Measurements from ENCODE around the gene KIAA1671.

Gene KIAA1671

DNA sequence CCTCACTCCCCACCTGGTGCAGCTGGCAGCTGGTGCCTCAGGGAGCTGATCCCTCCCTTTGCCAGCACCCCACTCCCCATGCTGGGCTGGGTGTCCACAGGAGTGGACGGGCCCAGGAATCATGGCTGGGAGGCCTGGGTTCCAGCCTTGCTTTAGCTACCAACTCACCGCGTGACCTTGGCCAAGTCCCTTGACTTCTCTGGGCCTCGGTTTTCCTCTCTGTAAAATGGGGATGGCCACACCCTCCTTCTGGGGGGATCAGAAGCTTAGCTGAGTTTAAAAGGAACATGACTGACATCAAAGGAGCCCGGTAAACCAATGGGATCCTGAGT is 116.9 kb downstream of the KIAA1671 start:
- Mint-ChIP-seq H3K4me1 (peaks cover 9% of the 10 kb centered on the region), H3K4me3 (no peak overlapping the region), H3K27me3 (peaks cover 58% of the 10 kb centered on the region), H3K27ac (no peak overlapping the region), H3K9me3 (no peaks in the 10 kb centered on the region), H3K36me3 (no peaks in the 10 kb centered on the region)
- ATAC-seq: no peak

- peaks cover 9% of the 10 kb centered on the region for H3K4me1 Mint-ChIP-seq
- no peak for ATAC-seq
- H3K27me3 Mint-ChIP-seq: peaks cover 58% of the 10 kb centered on the region
- H3K36me3 Mint-ChIP-seq: no peaks in the 10 kb centered on the region
- H3K27ac Mint-ChIP-seq: no peak overlapping the region
- H3K9me3 Mint-ChIP-seq: no peaks in the 10 kb centered on the region
- no peak overlapping the region for H3K4me3 Mint-ChIP-seq
Measured at GRCh38 chr22:25069758-25070481, 117.4 kb downstream of the KIAA1671 start.

GRCh38 chr22:25070956-25071355 is 118.4 kb downstream of the KIAA1671 start:
- Mint-ChIP-seq H3K9me3 (no peaks in the 10 kb centered on the region), H3K36me3 (no peaks in the 10 kb centered on the region), H3K27ac (no peak overlapping the region), H3K27me3 (peaks cover 58% of the 10 kb centered on the region), H3K4me3 (no peak overlapping the region), H3K4me1 (peaks cover 9% of the 10 kb centered on the region)
- ATAC-seq: no peak

GRCh38 chr22:25071720-25072119 is 119.2 kb downstream of the KIAA1671 start:
- no peak for ATAC-seq
- Mint-ChIP-seq H3K9me3 (no peaks in the 10 kb centered on the region), H3K27me3 (peaks cover 58% of the 10 kb centered on the region), H3K27ac (no peak overlapping the region), H3K36me3 (no peaks in the 10 kb centered on the region), H3K4me3 (no peak overlapping the region), H3K4me1 (peaks cover 9% of the 10 kb centered on the region)

DNA sequence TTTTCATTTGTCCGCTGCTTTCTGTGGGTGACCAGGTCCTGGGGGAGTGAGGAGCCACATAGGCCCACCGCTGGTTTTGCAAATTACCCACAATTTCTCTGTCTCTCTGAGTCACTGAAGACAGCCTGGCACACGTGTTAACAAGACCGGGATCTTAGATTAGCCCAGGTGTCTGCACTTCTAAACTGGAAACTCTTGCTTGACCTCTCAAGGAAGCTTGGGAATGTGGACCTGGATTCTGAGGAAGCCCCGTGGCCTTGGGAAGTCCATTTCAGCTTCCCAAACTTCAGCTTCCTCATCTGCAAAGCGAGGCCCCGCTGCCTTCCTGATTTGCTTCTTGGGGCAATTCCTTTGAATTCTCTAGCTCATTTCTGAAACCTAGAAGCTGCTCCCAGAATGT is 119.9 kb downstream of the KIAA1671 start:
- Mint-ChIP-seq H3K9me3 (no peaks in the 10 kb centered on the region), H3K27me3 (peaks cover 52% of the 10 kb centered on the region), H3K4me3 (no peak overlapping the region), H3K27ac (no peak overlapping the region), H3K4me1 (peaks cover 9% of the 10 kb centered on the region), H3K36me3 (no peaks in the 10 kb centered on the region)
- no peak for ATAC-seq

- no peak overlapping the region for H3K27ac Mint-ChIP-seq
- no peak overlapping the region for H3K4me3 Mint-ChIP-seq
- H3K4me1 Mint-ChIP-seq: no peaks in the 10 kb centered on the region
- ATAC-seq: no peak
- H3K27me3 Mint-ChIP-seq: peaks cover 42% of the 10 kb centered on the region
- H3K36me3 Mint-ChIP-seq: no peaks in the 10 kb centered on the region
- no peaks in the 10 kb centered on the region for H3K9me3 Mint-ChIP-seq
Measured at GRCh38 chr22:25076336-25076735, 123.8 kb downstream of the KIAA1671 start.

DNA sequence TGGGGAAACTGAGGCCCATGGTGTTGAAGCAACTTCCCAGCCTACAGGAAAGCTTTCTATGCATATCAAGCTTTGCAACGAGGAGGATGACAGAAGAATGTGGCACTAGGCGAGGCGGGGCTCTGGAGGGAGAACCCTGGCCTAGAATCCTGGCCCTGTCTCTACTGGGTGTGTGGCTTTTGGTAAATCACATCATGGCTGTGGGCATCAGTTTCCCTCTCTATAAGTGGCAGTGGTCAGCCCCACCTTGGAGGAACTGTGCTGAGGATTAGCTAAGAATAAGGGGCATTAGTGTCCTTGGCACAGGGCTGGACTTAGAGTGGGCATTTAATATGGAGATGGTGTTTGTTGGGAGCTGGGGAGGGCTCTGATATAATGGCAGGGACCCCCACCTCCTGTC is 124.5 kb downstream of the KIAA1671 start:
- no peak overlapping the region for H3K4me3 Mint-ChIP-seq
- no peaks in the 10 kb centered on the region for H3K36me3 Mint-ChIP-seq
- H3K27ac Mint-ChIP-seq: no peak overlapping the region
- H3K4me1 Mint-ChIP-seq: no peaks in the 10 kb centered on the region
- no peak for ATAC-seq
- H3K27me3 Mint-ChIP-seq: peaks cover 34% of the 10 kb centered on the region
- no peaks in the 10 kb centered on the region for H3K9me3 Mint-ChIP-seq

GRCh38 chr22:25077964-25078363 is 125.4 kb downstream of the KIAA1671 start:
- H3K4me1 Mint-ChIP-seq: no peaks in the 10 kb centered on the region

GRCh38 chr22:25078591-25078990 is 126.1 kb downstream of the KIAA1671 start:
- no peaks in the 10 kb centered on the region for H3K36me3 Mint-ChIP-seq
- ATAC-seq: no peak
- H3K9me3 Mint-ChIP-seq: no peaks in the 10 kb centered on the region
- H3K27ac Mint-ChIP-seq: no peak overlapping the region
- H3K4me1 Mint-ChIP-seq: no peaks in the 10 kb centered on the region
- peaks cover 19% of the 10 kb centered on the region for H3K27me3 Mint-ChIP-seq
- H3K4me3 Mint-ChIP-seq: no peak overlapping the region

More at GRCh38 chr22:25077964-25078363, 125.4 kb downstream of the KIAA1671 start:
- Mint-ChIP-seq H3K9me3 (no peaks in the 10 kb centered on the region), H3K27me3 (peaks cover 25% of the 10 kb centered on the region), H3K27ac (no peak overlapping the region), H3K4me3 (no peak overlapping the region), H3K36me3 (no peaks in the 10 kb centered on the region)
- no peak for ATAC-seq

DNA sequence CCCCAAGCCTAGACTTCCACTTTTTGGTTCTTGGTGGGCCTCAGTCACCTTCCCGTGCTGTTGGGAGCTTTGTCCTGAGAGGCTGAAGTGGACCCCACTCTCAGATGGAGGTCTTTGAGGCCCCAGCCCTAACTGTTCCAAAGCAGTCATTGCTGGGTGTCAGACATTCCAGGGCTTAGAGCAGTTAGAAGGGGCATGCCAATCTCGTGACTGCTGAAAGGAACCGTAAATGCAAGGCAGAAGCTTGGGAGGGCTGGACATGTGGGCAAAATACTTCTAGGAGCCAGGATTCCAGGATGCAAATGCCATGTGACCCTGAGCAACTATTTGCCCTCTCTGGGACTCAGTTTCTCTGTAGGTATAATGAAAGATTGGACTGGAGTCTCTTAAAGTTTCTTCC is 128.3 kb downstream of the KIAA1671 start:
- Mint-ChIP-seq H3K36me3 (no peaks in the 10 kb centered on the region), H3K27ac (no peak overlapping the region), H3K4me3 (no peak overlapping the region), H3K27me3 (peaks cover 12% of the 10 kb centered on the region), H3K4me1 (no peaks in the 10 kb centered on the region), H3K9me3 (no peaks in the 10 kb centered on the region)
- no peak for ATAC-seq

GRCh38 chr22:25081409-25081824 is 128.9 kb downstream of the KIAA1671 start:
- ATAC-seq: no peak
- Mint-ChIP-seq H3K9me3 (no peaks in the 10 kb centered on the region), H3K27ac (no peak overlapping the region)

GRCh38 chr22:25082096-25082495 is 129.6 kb downstream of the KIAA1671 start:
- Mint-ChIP-seq H3K27me3 (peaks cover 12% of the 10 kb centered on the region), H3K36me3 (no peaks in the 10 kb centered on the region), H3K9me3 (no peaks in the 10 kb centered on the region), H3K4me3 (no peak overlapping the region), H3K4me1 (peaks cover 10% of the 10 kb centered on the region), H3K27ac (no peak overlapping the region)
- ATAC-seq: no peak

More at GRCh38 chr22:25081409-25081824, 128.9 kb downstream of the KIAA1671 start:
- H3K27me3 Mint-ChIP-seq: peaks cover 12% of the 10 kb centered on the region
- peaks cover 5% of the 10 kb centered on the region for H3K4me1 Mint-ChIP-seq
- no peaks in the 10 kb centered on the region for H3K36me3 Mint-ChIP-seq
- no peak overlapping the region for H3K4me3 Mint-ChIP-seq

GRCh38 chr22:25083056-25083806 is 130.7 kb downstream of the KIAA1671 start:
- Mint-ChIP-seq H3K4me1 (peaks cover 10% of the 10 kb centered on the region), H3K27ac (no peak overlapping the region), H3K36me3 (no peaks in the 10 kb centered on the region), H3K9me3 (no peaks in the 10 kb centered on the region), H3K27me3 (peaks cover 12% of the 10 kb centered on the region), H3K4me3 (no peak overlapping the region)
- no peak for ATAC-seq

DNA sequence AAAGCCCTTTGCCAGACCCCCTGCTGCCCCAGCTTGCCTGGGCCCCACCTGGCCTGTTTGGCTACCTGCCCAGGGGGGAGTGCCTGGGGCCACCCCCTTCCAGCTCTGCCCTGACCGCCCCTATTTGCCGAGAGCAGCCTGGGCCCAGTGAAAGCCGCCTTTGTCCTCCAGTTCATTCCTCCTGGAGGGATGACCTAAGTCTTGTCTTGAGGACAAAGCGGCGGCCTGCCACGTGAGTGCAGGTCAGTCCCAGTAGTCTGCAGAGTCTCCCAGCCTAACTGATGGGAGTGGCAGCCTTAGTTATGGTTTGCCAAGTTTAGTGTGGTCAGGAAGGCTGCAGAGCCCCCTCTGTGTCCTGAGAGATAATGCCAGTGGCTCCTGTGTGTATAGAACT is 131.3 kb downstream of the KIAA1671 start:
- ATAC-seq: no peak
- peaks cover 10% of the 10 kb centered on the region for H3K4me1 Mint-ChIP-seq
- no peaks in the 10 kb centered on the region for H3K9me3 Mint-ChIP-seq
- H3K27ac Mint-ChIP-seq: no peak overlapping the region
- H3K36me3 Mint-ChIP-seq: no peaks in the 10 kb centered on the region
- peaks cover 12% of the 10 kb centered on the region for H3K27me3 Mint-ChIP-seq
- H3K4me3 Mint-ChIP-seq: no peak overlapping the region

- peaks cover 5% of the 10 kb centered on the region for H3K27me3 Mint-ChIP-seq
- ATAC-seq: no peak
- no peak overlapping the region for H3K27ac Mint-ChIP-seq
- H3K36me3 Mint-ChIP-seq: no peaks in the 10 kb centered on the region
- peaks cover 10% of the 10 kb centered on the region for H3K4me1 Mint-ChIP-seq
- H3K9me3 Mint-ChIP-seq: no peaks in the 10 kb centered on the region
- no peak overlapping the region for H3K4me3 Mint-ChIP-seq
Measured at GRCh38 chr22:25084405-25085107, 132.0 kb downstream of the KIAA1671 start.

Measured in stimulated activated memory B cell treated with anti-CD40 and anti-IgM and Interleukin-4, amounts not matched to agents 10 μg/mL and 1 μg/mL and 100 μg/mL, for 72 hours (primary cell).